HepG2 (cell line): ENCODE results near the gene FMN2. TPM values are rescaled to one million over a fixed set of nuclear protein-coding genes. Genes with fewer than 3 reads are reported as not detected.

Experiments used
- ATAC-seq: fragments of 200-7000 bp; cut with Tn5 transposase; 3 replicates; pipeline ENCODE4 v1.9.1; 2020; ENCODE audit warnings: mild to moderate bottlenecking, moderate library complexity
- BruUV-seq: library from RNA; stranded (reverse); fragments of 400-500 nt; replicated peaks from 2 replicates; lab custom pipeline; 2021; lab: Mats Ljungman, UMichigan
- CTCF ChIA-PET: fragments of 300-600 bp; formaldehyde crosslinking; extraction: SDS; loops from one replicate; lab custom pipeline; 2021; ENCODE audit warnings: low total read pairs, inconsistent platforms, low intra/inter-chr PET ratio; lab: Yijun Ruan, JAX
- POLR2A ChIA-PET: fragments of 350-600 bp; sonication (Branson Sonifier 250); formaldehyde crosslinking; loops from one replicate; lab custom pipeline; 2020; ENCODE audit warnings: antibody characterized with exemption, inconsistent platforms; lab: Yijun Ruan, JAX
- DNase-seq: peaks from one replicate; pipeline ENCODE4 v3.0.0-alpha.2; 2015; ENCODE audit warnings: low spot score
- FAIRE-seq: peaks from 3 replicates; lab custom pipeline; 2011; peaks lifted over from hg19 to GRCh38; lab: Jason Lieb, UNC
- H2AFZ ChIP-seq: one replicate; pipeline ENCODE4 v1.6.1; 2011; ENCODE audit warnings: low read length, inconsistent platforms
- H3K27ac ChIP-seq: fragments of 300-600 bp; 3 replicates; pipeline ENCODE4 v1.8.0; 2011; ENCODE audit warnings: mixed run types, mild to moderate bottlenecking, mixed read lengths, low read length, inconsistent platforms; ENCODE audit not compliant: insufficient read depth; ENCODE audit errors: extremely low read length
- H3K27me3 ChIP-seq, 2 experiments: fragments of 200-600 bp in 1 of 2; 2 replicates in 1 of 2; 3 replicates in 1 of 2; pipeline versions ENCODE4 v1.6.0 to v1.8.0; 2011; ENCODE audit warnings: low read length in 2 of 2, mild to moderate bottlenecking in 2 of 2, moderate library complexity in 2 of 2, inconsistent platforms in 1 of 2; ENCODE audit not compliant: insufficient read depth in 2 of 2, control insufficient read depth in 1 of 2
- H3K36me3 ChIP-seq, 2 experiments: fragments of 200-600 bp in 1 of 2; replicated peaks in 1 of 2; 2 replicates in 1 of 2; 3 replicates in 1 of 2; pipeline versions ENCODE4 v1.5.1 to v1.8.0; 2011; ENCODE audit warnings: low read length in 2 of 2, inconsistent platforms in 1 of 2; ENCODE audit not compliant: insufficient read depth in 2 of 2, control insufficient read depth in 1 of 2
- H3K4me1 ChIP-seq: 2 replicates; pipeline ENCODE4 v1.5.1; 2012; ENCODE audit warnings: low read length, inconsistent platforms; ENCODE audit not compliant: insufficient read depth
- H3K4me2 ChIP-seq: 2 replicates; pipeline ENCODE4 v1.6.0; 2011; ENCODE audit warnings: low read depth, low read length, inconsistent platforms
- H3K4me3 ChIP-seq, 3 experiments: fragments of 200-600 bp in 1 of 3; sonication (generic), shearing (Covaris generic) in 1 of 3; replicated peaks in 1 of 3; 2 replicates each; pipeline ENCODE4 v1.5.1; 2011 to 2016; ENCODE audit warnings: low read length in 3 of 3, inconsistent platforms in 2 of 3, low read depth in 2 of 3, mild to moderate bottlenecking in 2 of 3, control low read depth in 1 of 3, mixed read lengths in 1 of 3; ENCODE audit not compliant: insufficient read depth in 1 of 3
- H3K79me2 ChIP-seq: one replicate; pipeline ENCODE4 v1.6.1; 2011; ENCODE audit warnings: low read length, inconsistent platforms; ENCODE audit not compliant: insufficient read depth
- H3K9ac ChIP-seq: 2 replicates; pipeline ENCODE4 v1.6.0; 2011; ENCODE audit warnings: mild to moderate bottlenecking, low read depth, low read length, inconsistent platforms; ENCODE audit not compliant: insufficient read depth
- H3K9me3 ChIP-seq: 2 replicates; pipeline ENCODE4 v1.5.1; 2012; ENCODE audit warnings: mild to moderate bottlenecking, low read length
- H4K20me1 ChIP-seq: 2 replicates; pipeline ENCODE4 v1.6.0; 2011; ENCODE audit warnings: inconsistent platforms, mild to moderate bottlenecking, low read length, moderate library complexity; ENCODE audit not compliant: insufficient read depth
- RELA ChIP-seq: sonication (generic); formaldehyde crosslinking; IDR thresholded peaks from 2 replicates; pipeline ENCODE4 v1.4.0; 2020; ENCODE audit warnings: missing genetic modification reagents
- XRCC5 ChIP-seq: fragments of 200-400 bp; formaldehyde crosslinking; optimal IDR thresholded peaks from 2 replicates; pipeline ENCODE3; 2017; ENCODE audit warnings: mild to moderate bottlenecking, low read length
- in situ Hi-C: cut with HindIII; loops from 2 replicates; pipeline ENCODE4 v1.10.0; 2017; ENCODE audit warnings: low pct_unique_long_range_greater_than_20kb; ENCODE audit not compliant: extremely low pct_ligation_motif_present
- intact Hi-C: fragments of 100-400 bp; cut with micrococcal nuclease; formaldehyde crosslinking; loops from one replicate; pipeline ENCODE4 v1.10.0; 2022; ENCODE audit not compliant: unreplicated experiment
- polyA plus RNA-seq, 8 experiments: library from polyadenylated mRNA; depleted of rRNA in 3 of 8; stranded (reverse) in 7 of 8; unstranded in 1 of 8; fragments of >200 nt; fragmentation: Illumina TruSeq in 4 of 8; extraction: Trizol in 4 of 8; gene quantifications; 2 replicates each; pipeline versions ENCODE4 v1.2.1 to v1.2.3, GENCODE V29; 2011 to 2016; ENCODE audit warnings: low read depth in 4 of 8, missing spikeins in 1 of 8, mixed read lengths in 1 of 8; ENCODE audit not compliant: insufficient read depth in 1 of 8
- total RNA-seq, 5 experiments: library from RNA; depleted of rRNA; stranded (reverse); fragments of >200 nt; fragmentation: Illumina TruSeq; extraction: Trizol; gene quantifications; 2 replicates each; pipeline ENCODE4 v1.2.3, GENCODE V29; 2016; ENCODE audit warnings: low read depth in 1 of 5
- TF ChIP-seq, protein P1 (sequence below): sonication (generic); formaldehyde crosslinking; IDR thresholded peaks from 2 replicates; pipeline ENCODE4 v1.4.0; 2020; ENCODE audit warnings: missing genetic modification reagents
- TF ChIP-seq, protein P2 (sequence below): sonication (generic); formaldehyde crosslinking; IDR thresholded peaks from 2 replicates; pipeline ENCODE4 v1.8.0; 2022; ENCODE audit warnings: low read depth, missing genetic modification reagents
- TF ChIP-seq, protein P3 (sequence below): sonication (generic); formaldehyde crosslinking; IDR thresholded peaks from 2 replicates; pipeline ENCODE4 v1.4.0; 2020; ENCODE audit warnings: missing genetic modification reagents
- TF ChIP-seq, protein P4 (sequence below): sonication (generic); formaldehyde crosslinking; IDR thresholded peaks from 2 replicates; pipeline ENCODE4; 2020; ENCODE audit warnings: missing genetic modification reagents, mild to moderate bottlenecking, borderline replicate concordance
- TF ChIP-seq, protein P5 (sequence below): IDR thresholded peaks from 2 replicates; pipeline ENCODE4 v1.6.1; 2016; ENCODE audit warnings: mild to moderate bottlenecking
- TF ChIP-seq, protein P6 (sequence below): sonication (generic); formaldehyde crosslinking; IDR thresholded peaks from 2 replicates; pipeline ENCODE4 v1.5.1; 2020; ENCODE audit warnings: missing genetic modification reagents, mild to moderate bottlenecking, borderline replicate concordance

Gene FMN2
- total and polyA plus RNA-seq, 2 of the 13 experiments (the other 11 are each of a cell fraction or from before 2014, with no cell fraction given) = not detected

DNA sequence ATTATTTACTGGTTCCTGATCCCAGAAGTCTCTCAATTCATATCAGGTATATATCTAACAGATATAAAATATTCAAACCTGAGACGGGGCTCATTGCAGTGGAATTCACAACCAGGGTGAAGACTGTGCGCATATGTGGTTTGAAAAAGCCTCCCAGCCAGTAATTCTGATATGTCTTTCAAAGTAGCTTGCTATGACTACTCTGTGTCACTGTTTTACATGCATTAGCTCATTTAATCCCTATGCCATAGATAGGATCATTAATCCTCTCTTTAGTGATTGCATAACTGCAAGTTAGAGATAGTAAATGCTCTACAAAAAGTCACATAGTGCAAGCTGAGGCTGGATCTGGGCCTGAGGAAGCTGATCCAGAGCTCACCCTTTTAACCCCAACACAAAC lies 251.4 kb downstream of the FMN2 start (continued):
- TF ChIP-seq, protein P1, sequence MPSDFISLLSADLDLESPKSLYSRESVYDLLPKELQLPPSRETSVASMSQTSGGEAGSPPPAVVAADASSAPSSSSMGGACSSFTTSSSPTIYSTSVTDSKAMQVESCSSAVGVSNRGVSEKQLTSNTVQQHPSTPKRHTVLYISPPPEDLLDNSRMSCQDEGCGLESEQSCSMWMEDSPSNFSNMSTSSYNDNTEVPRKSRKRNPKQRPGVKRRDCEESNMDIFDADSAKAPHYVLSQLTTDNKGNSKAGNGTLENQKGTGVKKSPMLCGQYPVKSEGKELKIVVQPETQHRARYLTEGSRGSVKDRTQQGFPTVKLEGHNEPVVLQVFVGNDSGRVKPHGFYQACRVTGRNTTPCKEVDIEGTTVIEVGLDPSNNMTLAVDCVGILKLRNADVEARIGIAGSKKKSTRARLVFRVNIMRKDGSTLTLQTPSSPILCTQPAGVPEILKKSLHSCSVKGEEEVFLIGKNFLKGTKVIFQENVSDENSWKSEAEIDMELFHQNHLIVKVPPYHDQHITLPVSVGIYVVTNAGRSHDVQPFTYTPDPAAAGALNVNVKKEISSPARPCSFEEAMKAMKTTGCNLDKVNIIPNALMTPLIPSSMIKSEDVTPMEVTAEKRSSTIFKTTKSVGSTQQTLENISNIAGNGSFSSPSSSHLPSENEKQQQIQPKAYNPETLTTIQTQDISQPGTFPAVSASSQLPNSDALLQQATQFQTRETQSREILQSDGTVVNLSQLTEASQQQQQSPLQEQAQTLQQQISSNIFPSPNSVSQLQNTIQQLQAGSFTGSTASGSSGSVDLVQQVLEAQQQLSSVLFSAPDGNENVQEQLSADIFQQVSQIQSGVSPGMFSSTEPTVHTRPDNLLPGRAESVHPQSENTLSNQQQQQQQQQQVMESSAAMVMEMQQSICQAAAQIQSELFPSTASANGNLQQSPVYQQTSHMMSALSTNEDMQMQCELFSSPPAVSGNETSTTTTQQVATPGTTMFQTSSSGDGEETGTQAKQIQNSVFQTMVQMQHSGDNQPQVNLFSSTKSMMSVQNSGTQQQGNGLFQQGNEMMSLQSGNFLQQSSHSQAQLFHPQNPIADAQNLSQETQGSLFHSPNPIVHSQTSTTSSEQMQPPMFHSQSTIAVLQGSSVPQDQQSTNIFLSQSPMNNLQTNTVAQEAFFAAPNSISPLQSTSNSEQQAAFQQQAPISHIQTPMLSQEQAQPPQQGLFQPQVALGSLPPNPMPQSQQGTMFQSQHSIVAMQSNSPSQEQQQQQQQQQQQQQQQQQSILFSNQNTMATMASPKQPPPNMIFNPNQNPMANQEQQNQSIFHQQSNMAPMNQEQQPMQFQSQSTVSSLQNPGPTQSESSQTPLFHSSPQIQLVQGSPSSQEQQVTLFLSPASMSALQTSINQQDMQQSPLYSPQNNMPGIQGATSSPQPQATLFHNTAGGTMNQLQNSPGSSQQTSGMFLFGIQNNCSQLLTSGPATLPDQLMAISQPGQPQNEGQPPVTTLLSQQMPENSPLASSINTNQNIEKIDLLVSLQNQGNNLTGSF (CRISPR knock-in tag) = no peak
- no peak for TF ChIP-seq RELA (CRISPR knock-in tag)

DNA sequence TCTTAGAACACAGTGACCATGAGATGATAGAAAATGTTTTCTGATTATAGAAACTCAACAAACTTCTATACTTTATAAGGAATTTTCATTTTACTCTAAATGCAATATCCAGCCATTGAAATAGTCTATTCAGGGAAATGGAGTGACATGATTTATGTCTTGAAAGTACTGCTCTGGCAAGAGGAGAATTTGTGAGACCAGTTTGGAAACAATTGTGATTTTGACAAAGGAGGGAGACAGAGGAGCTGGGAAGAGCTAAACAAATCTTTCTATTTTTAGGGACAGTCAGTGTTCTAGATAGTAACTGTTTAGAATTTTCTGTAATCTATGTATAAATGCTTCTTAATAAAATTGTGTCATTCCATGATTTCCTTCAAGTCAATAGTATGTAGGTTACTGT lies 252.3 kb downstream of the FMN2 start:
- no TSS peak for BruUV-seq
- no peaks in the 10 kb centered on the region for H4K20me1 ChIP-seq

More for the DNA sequence above, 252.3 kb downstream of the FMN2 start:
- DNase-seq = no peak
- Histone ChIP-seq H3K4me3 (no peak overlapping the region), H3K4me2 (no peak overlapping the region), H3K4me1 (no peaks in the 10 kb centered on the region), H2AFZ (no peak overlapping the region), H3K27ac (no peak overlapping the region), H3K27me3 (no peaks in the 10 kb centered on the region), H3K79me2 (no peaks in the 10 kb centered on the region), H3K36me3 (no peaks in the 10 kb centered on the region), H3K9ac (no peak overlapping the region), H3K9me3 (no peaks in the 10 kb centered on the region)
- POLR2A ChIA-PET = no interaction called here
- ATAC-seq = no peak
- intact Hi-C loops = no loop called here
- FAIRE-seq = no peak
- CTCF ChIA-PET = no interaction called here
- TF ChIP-seq XRCC5 = no peak
- TF ChIP-seq, protein P2, sequence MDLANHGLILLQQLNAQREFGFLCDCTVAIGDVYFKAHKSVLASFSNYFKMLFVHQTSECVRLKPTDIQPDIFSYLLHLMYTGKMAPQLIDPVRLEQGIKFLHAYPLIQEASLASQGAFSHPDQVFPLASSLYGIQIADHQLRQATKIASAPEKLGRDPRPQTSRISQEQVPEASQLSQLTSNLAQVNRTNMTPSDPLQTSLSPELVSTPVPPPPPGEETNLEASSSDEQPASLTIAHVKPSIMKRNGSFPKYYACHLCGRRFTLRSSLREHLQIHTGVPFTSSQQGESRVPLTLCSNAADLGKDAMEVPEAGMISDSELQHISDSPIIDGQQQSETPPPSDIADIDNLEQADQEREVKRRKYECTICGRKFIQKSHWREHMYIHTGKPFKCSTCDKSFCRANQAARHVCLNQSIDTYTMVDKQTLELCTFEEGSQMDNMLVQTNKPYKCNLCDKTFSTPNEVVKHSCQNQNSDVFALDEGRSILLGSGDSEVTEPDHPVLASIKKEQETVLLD = no peak
- TF ChIP-seq, protein P3, sequence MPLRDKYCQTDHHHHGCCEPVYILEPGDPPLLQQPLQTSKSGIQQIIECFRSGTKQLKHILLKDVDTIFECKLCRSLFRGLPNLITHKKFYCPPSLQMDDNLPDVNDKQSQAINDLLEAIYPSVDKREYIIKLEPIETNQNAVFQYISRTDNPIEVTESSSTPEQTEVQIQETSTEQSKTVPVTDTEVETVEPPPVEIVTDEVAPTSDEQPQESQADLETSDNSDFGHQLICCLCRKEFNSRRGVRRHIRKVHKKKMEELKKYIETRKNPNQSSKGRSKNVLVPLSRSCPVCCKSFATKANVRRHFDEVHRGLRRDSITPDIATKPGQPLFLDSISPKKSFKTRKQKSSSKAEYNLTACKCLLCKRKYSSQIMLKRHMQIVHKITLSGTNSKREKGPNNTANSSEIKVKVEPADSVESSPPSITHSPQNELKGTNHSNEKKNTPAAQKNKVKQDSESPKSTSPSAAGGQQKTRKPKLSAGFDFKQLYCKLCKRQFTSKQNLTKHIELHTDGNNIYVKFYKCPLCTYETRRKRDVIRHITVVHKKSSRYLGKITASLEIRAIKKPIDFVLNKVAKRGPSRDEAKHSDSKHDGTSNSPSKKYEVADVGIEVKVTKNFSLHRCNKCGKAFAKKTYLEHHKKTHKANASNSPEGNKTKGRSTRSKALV = no peak
- TF ChIP-seq, protein P4, sequence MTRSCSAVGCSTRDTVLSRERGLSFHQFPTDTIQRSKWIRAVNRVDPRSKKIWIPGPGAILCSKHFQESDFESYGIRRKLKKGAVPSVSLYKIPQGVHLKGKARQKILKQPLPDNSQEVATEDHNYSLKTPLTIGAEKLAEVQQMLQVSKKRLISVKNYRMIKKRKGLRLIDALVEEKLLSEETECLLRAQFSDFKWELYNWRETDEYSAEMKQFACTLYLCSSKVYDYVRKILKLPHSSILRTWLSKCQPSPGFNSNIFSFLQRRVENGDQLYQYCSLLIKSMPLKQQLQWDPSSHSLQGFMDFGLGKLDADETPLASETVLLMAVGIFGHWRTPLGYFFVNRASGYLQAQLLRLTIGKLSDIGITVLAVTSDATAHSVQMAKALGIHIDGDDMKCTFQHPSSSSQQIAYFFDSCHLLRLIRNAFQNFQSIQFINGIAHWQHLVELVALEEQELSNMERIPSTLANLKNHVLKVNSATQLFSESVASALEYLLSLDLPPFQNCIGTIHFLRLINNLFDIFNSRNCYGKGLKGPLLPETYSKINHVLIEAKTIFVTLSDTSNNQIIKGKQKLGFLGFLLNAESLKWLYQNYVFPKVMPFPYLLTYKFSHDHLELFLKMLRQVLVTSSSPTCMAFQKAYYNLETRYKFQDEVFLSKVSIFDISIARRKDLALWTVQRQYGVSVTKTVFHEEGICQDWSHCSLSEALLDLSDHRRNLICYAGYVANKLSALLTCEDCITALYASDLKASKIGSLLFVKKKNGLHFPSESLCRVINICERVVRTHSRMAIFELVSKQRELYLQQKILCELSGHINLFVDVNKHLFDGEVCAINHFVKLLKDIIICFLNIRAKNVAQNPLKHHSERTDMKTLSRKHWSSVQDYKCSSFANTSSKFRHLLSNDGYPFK (CRISPR knock-in tag) = no peak
- TF ChIP-seq, protein P5, sequence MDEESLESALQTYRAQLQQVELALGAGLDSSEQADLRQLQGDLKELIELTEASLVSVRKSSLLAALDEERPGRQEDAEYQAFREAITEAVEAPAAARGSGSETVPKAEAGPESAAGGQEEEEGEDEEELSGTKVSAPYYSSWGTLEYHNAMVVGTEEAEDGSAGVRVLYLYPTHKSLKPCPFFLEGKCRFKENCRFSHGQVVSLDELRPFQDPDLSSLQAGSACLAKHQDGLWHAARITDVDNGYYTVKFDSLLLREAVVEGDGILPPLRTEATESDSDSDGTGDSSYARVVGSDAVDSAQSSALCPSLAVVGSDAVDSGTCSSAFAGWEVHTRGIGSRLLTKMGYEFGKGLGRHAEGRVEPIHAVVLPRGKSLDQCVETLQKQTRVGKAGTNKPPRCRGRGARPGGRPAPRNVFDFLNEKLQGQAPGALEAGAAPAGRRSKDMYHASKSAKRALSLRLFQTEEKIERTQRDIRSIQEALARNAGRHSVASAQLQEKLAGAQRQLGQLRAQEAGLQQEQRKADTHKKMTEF (CRISPR knock-in tag) = no peak
- TF ChIP-seq, protein P6, sequence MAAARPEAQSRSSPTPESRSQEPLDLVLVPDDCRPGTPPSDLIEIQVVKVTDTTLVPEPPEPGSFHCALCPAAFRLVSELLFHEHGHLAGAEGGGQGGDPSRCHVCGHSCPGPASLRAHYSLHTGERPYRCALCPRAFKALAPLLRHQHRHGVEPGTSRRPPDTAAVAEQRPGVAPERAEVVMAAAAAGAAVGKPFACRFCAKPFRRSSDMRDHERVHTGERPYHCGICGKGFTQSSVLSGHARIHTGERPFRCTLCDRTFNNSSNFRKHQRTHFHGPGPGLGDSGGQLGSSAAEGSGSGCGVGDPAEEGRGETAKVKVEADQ (CRISPR knock-in tag) = no peak
- in situ Hi-C loops = no loop called here
